ENCODE measurements around the gene ZNF497. TPM values are rescaled to one million over a fixed set of nuclear protein-coding genes. Genes with fewer than 3 reads are reported as not detected.
A peak's percentile ranks its signal among the peaks of the same experiment; 100 is the strongest.

ZNF497 gene
- total and polyA plus RNA-seq, 9 of the 15 experiments (the other 6 are each of a cell fraction or from before 2014, with no cell fraction given) = 0.06 to 0.98 (median 0.44) TPM; not detected in 1

- TF ChIP-seq, protein P1, sequence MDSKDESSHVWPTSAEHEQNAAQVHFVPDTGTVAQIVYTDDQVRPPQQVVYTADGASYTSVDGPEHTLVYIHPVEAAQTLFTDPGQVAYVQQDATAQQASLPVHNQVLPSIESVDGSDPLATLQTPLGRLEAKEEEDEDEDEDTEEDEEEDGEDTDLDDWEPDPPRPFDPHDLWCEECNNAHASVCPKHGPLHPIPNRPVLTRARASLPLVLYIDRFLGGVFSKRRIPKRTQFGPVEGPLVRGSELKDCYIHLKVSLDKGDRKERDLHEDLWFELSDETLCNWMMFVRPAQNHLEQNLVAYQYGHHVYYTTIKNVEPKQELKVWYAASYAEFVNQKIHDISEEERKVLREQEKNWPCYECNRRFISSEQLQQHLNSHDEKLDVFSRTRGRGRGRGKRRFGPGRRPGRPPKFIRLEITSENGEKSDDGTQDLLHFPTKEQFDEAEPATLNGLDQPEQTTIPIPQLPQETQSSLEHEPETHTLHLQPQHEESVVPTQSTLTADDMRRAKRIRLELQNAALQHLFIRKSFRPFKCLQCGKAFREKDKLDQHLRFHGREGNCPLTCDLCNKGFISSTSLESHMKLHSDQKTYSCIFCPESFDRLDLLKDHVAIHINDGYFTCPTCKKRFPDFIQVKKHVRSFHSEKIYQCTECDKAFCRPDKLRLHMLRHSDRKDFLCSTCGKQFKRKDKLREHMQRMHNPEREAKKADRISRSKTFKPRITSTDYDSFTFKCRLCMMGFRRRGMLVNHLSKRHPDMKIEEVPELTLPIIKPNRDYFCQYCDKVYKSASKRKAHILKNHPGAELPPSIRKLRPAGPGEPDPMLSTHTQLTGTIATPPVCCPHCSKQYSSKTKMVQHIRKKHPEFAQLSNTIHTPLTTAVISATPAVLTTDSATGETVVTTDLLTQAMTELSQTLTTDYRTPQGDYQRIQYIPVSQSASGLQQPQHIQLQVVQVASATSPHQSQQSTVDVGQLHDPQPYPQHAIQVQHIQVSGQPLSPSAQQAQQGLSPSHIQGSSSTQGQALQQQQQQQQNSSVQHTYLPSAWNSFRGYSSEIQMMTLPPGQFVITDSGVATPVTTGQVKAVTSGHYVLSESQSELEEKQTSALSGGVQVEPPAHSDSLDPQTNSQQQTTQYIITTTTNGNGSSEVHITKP (IDR thresholded peaks at IDR 0.05; ENCODE audit: partially characterized antibody) = peak; percentile 41
- TF ChIP-seq KHSRP (IDR thresholded peaks at IDR 0.05) (no peak), RBBP5 (IDR thresholded peaks at IDR 0.05; ENCODE audit: borderline replicate concordance, insufficient read depth, low read length, poor library complexity, severe bottlenecking) (peak; percentile 94), MYNN (IDR thresholded peaks at IDR 0.05) (peak; percentile 60), MYNN (CRISPR knock-in tag; IDR thresholded peaks at IDR 0.05) (no peak), HNRNPLL (IDR thresholded peaks at IDR 0.05; ENCODE audit: low read depth, low read length, poor library complexity, severe bottlenecking) (peak; percentile 77), MIER1 (IDR thresholded peaks at IDR 0.05; ENCODE audit: low read depth) (no peak), ZNF41 (CRISPR knock-in tag; conservative IDR thresholded peaks at IDR 0.05) (no peak), ZBTB12 (CRISPR knock-in tag; IDR thresholded peaks at IDR 0.05) (no peak), ZBTB9 (CRISPR knock-in tag; IDR thresholded peaks at IDR 0.05) (no peak), ZNF696 (CRISPR knock-in tag; conservative IDR thresholded peaks at IDR 0.05) (no peak), MAFF (IDR thresholded peaks at IDR 0.05; ENCODE audit: low read length) (no peak), TARDBP (IDR thresholded peaks at IDR 0.05) (0 out of 2 replicates have a peak, but pooled peaks have one; percentile 62), CSDE1 (IDR thresholded peaks at IDR 0.05) (0 out of 4 replicates have a peak, but pooled peaks of 1 of the 2 experiments have one; percentile 58), ZBTB8A (IDR thresholded peaks at IDR 0.05; ENCODE audit: partially characterized antibody) (no peak), NR2C1 (IDR thresholded peaks at IDR 0.05) (peak; percentile 76), NR2C1 (tag; IDR thresholded peaks at IDR 0.05) (peak; percentile 82)
- TF ChIP-seq, protein P2, sequence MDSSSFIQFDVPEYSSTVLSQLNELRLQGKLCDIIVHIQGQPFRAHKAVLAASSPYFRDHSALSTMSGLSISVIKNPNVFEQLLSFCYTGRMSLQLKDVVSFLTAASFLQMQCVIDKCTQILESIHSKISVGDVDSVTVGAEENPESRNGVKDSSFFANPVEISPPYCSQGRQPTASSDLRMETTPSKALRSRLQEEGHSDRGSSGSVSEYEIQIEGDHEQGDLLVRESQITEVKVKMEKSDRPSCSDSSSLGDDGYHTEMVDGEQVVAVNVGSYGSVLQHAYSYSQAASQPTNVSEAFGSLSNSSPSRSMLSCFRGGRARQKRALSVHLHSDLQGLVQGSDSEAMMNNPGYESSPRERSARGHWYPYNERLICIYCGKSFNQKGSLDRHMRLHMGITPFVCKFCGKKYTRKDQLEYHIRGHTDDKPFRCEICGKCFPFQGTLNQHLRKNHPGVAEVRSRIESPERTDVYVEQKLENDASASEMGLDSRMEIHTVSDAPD (CRISPR knock-in tag; IDR thresholded peaks at IDR 0.05) = no peak
- TF ChIP-seq, protein P3, sequence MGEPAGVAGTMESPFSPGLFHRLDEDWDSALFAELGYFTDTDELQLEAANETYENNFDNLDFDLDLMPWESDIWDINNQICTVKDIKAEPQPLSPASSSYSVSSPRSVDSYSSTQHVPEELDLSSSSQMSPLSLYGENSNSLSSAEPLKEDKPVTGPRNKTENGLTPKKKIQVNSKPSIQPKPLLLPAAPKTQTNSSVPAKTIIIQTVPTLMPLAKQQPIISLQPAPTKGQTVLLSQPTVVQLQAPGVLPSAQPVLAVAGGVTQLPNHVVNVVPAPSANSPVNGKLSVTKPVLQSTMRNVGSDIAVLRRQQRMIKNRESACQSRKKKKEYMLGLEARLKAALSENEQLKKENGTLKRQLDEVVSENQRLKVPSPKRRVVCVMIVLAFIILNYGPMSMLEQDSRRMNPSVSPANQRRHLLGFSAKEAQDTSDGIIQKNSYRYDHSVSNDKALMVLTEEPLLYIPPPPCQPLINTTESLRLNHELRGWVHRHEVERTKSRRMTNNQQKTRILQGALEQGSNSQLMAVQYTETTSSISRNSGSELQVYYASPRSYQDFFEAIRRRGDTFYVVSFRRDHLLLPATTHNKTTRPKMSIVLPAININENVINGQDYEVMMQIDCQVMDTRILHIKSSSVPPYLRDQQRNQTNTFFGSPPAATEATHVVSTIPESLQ (CRISPR knock-in tag; IDR thresholded peaks at IDR 0.05) = peak; percentile 80; the same call in 1 of the 2 replicates
These were observed 45.8 kb upstream of the ZNF497 start, which contains the start of gene ZNF584 (continued) for GRCh38 chr19:58408152-58409009.

All from K562 (cell line).